NCI-H2227 (cell line): ENCODE measurements around the gene ELP4.

Experiments
- DNase-seq: peaks from one replicate; lab custom pipeline; 2025; ENCODE audit not compliant: unreplicated experiment; lab: John Stamatoyannopoulos, UW

Gene ELP4

DNA sequence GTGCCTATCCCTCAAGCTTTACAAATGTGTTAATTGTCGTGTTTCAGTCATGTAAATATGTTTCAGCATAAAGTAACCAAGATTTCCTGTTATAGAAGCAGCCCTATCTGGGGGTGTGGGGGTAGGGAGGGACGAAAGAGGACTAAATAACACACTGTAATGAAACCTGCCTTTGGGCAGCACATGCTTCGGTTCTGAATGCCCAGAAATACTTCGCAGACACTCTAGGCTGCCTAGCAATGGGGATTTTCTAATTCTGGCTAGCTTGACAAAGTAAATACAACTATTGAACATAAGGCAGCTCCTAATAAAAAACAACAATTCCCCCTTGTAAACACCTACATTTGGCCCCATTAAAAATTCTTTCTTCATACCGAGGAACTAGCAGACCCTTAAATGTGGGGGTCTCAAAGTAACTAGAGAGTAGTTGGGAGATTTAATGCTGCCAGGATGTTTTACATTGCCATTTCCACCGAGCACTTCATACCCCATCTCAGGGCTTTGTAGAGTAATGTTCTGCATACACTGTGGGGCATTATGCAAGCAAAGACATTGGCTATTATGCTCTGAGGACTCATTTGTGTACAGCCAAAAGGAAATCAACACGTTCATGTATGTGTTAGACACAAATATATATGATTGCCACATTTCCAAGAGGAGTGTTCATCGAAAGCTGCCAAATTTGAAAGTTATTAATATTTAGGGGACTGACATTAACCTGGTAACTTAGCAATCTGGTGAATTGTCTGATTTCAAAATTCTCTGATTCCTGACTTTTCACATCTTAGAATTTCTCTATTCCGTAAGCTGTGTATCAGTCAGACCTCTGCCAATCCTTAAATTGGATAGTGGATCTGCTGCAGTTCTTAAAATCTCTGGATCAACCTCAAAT, 259.4 kb downstream of the ELP4 start:
- DNase-seq: no peak

- DNase-seq: no peak
These were observed 260.6 kb downstream of the ELP4 start for GRCh38 chr11:31770011-31770700.

DNA sequence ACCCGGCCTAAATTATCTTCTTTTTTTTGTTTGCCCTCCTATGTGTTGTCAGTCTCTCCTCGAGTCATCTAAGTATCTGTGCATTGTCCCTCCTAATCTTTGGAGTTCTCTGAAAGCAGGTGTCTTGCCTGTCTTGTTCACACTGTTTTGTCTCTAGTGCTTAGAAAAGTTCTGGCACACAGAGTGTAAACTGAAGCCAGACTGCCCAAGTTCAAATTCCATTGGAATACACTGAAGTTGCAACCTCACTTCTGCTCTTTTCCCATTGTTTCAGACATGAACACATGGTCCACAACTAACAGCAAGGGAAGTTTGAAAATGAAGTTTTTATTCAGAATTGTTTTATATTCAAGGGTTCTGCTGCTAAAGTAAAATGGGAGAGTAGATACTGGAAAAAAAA, 262.8 kb downstream of the ELP4 start:
- DNase-seq: no peak

DNA sequence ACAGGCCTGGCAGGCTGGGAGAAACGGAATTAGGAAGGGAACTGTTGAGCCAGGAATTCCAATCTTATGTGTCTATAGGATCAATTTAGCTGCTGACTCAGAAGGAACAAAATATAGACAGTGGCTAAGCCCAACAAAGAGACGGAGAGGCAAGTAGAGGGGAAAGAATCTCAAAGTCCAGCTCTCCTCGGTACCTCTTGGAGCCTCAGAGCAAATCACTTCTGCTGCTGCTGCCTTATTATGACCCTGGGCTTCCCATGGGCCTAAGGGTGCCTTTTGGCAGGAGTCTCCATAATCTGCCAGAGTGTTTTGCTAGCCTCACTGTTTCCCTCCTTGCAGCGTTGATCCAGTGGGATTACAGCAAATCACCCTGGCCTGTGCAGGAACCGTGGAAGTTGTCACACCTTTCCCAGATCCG, 269.8 kb downstream of the ELP4 start:
- no peak for DNase-seq

GRCh38 chr11:31780078-31780477, 270.5 kb downstream of the ELP4 start:
- DNase-seq: no peak

- no peak for DNase-seq
These were observed 271.0 kb downstream of the ELP4 start for GRCh38 chr11:31780480-31780971.

DNA sequence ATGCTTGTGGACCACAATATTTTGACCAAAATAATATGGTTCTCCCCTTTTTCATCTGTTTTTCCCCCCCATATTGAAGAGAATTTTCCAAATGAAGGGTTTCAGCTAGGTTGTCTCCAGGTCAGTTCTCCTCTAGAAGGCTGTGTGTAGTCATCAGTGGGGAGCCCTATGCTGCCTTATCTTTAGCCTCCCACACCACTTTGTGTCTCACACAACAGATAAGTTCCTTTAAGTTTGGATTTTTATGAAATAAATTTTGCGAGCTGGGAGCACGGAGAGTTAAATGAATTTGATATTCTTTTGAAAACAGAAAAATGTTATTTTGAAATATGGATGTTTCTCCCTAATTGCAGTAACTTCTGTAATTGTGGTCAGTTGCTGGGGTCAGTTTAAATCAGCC, 272.7 kb downstream of the ELP4 start:
- no peak for DNase-seq

GRCh38 chr11:31783252-31783651, 273.7 kb downstream of the ELP4 start:
- DNase-seq: peak; percentile 65

DNA sequence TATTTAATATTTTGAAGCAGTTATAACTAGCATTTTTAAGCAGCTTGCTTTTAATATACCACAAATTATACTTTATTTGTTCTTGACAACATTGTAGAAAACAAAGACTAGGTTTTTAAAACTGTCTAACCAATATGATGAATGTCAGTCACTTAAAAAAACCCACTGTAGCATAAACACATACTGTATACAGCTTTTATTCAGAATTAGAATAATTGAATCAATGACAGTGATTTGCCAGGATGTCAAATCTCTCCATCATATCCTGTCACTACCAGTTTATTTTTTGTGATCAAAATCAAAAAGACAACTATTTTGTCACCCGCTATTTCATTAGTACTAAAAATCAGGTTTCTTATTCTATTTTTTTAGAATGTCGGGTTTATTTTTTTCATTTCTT, 275.0 kb downstream of the ELP4 start:
- no peak for DNase-seq

DNA sequence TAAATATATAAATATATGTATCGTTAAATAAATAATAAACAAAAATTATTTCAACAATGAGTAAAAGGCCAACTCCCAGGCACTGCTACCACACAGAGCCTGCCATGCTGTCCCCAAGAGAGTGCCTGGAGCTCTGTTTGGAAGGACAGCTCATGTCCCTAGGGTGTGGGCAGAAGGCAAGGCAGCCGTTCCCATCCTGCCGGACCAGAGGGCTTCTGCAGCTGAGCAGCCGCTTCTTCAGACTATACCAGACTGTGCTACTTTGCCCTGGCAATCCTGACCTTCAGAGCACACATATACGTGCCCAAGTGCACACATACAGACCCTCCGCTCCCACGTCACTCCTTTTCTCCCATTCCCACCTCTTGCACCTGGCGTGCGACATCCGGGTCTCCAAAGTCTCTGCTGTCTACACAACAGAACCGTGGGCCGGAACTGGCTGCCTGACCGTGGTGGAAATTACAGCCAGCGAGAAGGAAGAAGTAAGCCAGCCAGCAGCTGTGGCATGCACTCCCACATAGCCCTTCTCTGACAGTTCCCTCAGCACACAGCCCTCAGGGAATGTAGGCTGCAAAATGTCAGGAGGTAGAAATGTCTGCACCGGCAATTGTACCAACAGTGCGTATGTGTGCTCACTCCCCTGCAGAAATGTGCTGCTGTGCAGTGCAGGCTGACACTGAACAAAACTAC, 277.6 kb downstream of the ELP4 start:
- no peak for DNase-seq

GRCh38 chr11:31788085-31788484, 278.5 kb downstream of the ELP4 start:
- peak; percentile 30 for DNase-seq

GRCh38 chr11:31790649-31791048, 281.1 kb downstream of the ELP4 start:
- no peak for DNase-seq

DNA sequence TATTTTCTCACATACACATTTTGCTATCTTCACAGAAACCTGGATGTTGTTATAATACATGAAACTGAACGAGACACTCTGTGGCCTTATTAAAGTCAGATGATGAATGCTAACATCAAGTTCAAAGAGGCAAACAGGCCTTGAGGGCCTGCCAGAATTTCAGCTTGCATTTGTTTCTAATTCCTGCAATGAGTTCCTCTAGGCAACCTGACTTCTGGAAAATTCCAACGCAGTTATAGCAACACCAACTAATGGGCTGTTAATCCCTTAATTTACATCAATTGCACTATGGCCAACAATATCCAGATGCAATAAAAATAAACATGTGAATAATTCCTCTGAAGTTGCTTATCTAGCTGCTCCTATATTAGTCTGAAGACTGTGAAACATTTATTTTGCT, 282.5 kb downstream of the ELP4 start:
- DNase-seq: no peak

GRCh38 chr11:31792456-31792855, 282.9 kb downstream of the ELP4 start:
- no peak for DNase-seq

GRCh38 chr11:31793264-31793663, 283.7 kb downstream of the ELP4 start:
- DNase-seq: no peak

- no peak for DNase-seq
These were observed 285.0 kb downstream of the ELP4 start for GRCh38 chr11:31794548-31794947.

DNA sequence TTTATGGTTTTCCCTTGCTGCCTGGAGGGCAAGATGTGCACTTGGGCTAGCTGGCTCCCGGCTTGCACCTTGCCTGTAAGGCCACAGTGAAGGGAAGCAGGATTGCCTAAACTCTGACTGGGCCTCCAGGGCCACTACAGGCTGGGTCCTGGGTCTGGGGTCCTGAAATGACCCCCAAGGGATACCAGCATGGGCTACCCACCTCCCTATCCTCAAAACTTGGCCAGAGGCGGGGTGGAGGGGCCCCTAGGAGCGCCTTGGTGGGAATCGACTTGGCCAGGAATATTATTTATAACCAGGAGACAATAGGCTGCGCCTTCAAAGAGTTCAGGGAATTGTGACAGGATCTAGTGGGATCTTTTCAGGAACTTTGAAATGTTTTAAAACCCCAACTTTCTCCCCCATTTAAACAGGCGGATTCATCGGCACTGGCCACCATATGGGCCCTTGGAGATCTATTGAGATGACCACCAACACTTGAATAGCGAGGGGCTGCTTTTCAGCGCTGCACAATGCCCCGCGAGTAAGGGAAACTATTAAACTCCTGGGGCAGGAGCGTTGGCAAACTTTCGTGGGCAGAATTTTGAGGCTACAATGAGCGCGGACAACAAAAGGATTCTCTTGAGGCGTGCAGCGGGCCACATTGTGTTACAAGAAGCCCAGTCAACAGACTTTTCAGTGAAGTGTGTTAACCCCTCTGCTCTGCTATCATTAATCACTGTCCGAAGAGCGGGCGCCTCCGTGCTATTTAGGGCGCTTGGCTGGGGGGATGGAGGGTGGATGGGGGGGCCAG, 286.3 kb downstream of the ELP4 start:
- no peak for DNase-seq

- no peak for DNase-seq
These were observed 287.1 kb downstream of the ELP4 start for GRCh38 chr11:31796499-31797189.

DNA sequence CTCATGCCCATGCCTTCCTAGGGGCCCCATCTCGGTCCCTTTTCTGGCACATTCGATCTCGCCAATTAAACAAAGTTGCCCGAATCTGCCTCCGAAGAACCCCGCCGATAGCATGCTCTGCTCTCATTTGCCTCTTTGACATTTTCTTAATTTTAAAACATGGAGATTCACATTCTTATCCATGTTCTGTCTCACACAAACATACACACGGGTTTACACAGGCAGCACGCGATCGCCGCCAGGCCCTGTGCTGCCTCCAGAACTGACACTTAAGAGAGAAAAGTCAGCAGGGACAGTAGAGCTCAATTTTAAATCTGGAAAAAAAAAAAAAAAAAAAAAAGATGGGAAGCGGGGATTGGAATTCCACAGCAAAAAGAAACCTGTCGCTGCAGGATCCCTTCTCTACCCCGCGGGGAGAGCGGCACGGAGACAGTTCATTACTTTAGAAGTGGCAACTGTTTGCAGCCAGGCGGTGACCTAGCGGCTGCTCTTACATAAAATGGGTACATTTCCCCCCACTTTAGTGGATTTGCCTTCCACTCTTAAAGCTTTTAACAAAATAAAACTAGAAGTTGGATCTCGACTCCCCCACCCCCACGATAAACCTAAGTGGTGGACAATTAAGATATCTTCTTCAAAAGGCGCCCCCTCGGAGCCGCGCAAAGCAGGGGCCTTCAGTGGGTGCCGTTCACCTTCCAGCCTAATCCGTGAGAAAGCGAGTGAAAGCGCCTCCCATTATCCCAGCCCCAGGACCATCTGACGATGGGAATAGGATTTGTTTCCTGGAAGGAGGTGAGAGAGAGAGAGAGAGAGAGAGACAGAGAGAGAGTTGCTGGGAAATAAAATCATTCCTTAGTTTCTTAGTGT, 287.9 kb downstream of the ELP4 start:
- no peak for DNase-seq
